Fibroblast of the conjunctiva (primary cell): ENCODE measurements around the gene RPS4Y2.

Experiments used
- DNase-seq: peaks from one replicate; pipeline ENCODE4 v3.0.0-alpha.2; 2010; ENCODE audit warnings: low read depth

RPS4Y2 gene

DNA sequence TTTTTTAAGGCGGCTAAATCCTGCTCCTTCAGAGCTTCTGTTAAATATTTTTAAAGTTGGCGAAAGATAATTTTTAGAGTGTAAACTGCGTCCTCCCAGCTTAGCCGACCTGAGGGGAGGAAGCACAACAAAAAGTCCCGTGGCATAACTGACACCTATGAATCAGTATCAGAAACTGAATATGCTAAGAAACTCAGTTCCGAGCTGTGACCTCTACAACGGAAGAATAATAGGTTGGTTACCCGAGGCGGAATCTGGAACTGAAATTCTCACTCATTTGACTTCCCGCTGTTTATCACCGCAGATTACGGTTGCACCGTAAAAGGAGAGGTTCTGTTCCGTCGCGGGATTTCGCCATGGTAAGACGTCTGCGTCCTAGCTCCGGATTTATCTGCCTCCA lies at the start of gene RPS4Y2:
TSS of gene RPS4Y2 (plus strand) at position 301 of the 400 bp plus-strand sequence. CDS start at position 357, 56 bp downstream.
- no peak for DNase-seq

- no peak for DNase-seq
These were observed 41.5 kb upstream of the RPS4Y2 start for GRCh38 chrY:20714391-20714790.

GRCh38 chrY:20726184-20726907 lies 29.6 kb upstream of the RPS4Y2 start:
- DNase-seq = no peak

DNA sequence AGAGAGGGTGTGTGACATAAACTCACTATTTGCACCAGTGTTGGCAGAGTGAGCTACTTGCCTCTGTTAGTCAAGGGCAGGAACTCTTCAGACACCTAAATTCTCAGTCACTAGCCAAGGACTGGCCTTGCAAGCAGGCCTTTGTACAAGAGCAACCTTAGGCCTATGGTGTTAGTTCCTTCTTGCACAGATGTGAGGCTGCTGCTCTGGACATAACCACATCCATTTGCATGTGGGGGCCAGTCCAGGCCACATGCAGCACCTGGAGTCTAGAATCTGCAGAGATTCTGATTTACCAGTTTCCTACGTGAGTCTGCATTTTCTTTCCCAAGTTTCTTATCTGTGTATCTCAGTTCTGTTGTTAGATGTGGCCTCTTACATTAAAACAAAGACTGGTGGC lies 20.7 kb upstream of the RPS4Y2 start:
- no peak for DNase-seq

GRCh38 chrY:20739806-20740205 lies 16.1 kb upstream of the RPS4Y2 start:
- DNase-seq = no peak

DNA sequence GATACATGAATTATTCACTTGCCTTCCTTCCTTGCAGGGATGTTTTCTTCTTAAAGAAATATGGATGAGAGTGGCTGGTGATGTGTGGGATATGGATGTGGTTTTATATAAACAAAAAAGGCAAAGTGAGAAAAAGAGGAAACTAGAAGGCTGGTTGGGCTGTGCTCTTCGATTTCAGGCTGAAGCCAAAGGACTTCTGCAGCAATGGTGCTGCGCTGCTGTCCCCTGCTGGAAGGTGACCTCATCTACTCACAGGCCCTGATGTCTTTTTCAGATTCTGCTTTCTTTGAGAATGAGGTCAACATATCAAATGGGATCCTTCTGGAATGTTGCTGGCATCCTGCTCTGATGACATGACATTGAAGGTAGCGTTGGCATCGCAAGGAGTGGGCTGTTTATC lies 15.3 kb upstream of the RPS4Y2 start:
- no peak for DNase-seq

GRCh38 chrY:20745060-20745459 lies 10.8 kb upstream of the RPS4Y2 start:
- DNase-seq = no peak

GRCh38 chrY:20746919-20747318 lies 9.0 kb upstream of the RPS4Y2 start:
- no peak for DNase-seq

DNA sequence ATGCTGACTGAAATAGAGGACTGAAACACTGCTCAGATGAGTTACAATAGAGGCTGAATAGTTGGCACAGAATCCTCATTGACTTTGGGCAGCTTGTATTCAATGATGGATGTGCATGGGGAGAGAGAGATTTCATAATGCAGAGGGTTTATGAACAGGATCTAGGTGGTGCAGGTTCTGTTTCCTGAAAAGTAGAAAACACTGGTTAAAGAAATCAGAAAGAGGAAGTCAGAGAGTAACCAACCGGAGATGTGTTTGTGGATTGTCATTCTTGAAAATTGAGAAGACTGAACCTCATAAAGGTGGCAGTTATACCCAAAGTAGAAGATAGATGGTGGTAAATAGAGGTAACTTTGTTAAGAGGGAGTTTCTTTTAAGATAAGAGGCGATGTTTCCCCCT lies 8.0 kb downstream of the RPS4Y2 start:
- no peak for DNase-seq

DNA sequence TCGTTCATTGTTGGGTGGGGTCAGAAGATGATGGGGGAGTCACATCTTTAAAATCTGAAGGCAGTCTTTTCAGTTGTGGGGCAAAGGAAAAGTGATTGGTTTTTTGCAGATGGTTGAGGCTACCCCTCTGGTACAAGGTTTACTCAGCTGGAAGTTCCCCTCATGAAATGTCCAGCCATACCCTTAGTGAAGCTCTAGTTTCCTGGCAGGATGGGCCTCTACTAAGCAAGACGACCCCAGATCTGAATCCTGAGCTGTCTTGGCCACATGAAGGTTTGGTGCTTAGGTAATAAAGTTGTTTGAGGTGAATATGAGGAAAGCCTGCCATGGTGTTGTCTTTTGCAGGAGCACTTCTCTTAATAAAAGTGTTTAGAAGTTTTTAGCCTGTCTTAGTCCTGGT lies 9.2 kb downstream of the RPS4Y2 start:
- DNase-seq = no peak

DNA sequence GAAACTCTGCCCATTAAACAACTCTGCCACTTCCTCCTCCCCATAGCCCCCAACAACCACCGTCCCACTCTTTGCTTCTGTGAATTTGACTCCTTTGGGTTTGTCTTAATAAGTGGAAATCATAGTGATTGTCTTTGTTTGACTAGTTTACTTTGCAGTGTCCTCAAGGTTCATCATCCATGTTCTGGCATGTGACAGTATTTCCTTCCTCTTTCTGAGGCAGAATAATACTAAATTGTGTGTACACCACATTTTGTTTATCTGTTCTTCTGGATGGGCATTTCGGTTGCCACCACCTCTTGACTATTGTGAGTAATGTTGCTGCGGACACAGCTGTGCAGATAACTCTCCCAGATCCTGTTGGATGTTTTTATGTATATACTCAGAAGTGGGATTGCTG lies 14.8 kb downstream of the RPS4Y2 start:
- DNase-seq = no peak

DNA sequence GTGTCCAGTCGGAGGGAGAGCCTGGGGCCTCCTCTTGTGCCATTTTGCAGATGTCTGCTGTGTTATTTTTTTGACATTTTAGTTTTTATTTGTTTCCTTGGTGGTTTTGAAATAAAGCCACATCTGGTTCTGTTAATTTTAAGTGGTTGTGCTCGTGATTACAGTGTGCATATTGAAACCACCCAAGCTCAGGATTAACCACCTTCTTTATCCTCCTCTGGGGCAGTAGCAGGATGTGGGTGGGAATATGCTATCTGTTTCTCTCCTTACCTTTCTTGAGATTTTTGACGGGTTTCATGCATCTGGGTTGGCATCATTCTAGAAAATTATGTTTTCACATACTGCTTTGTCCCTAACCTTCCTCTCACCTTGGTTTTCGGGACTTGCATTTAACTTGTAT lies 20.2 kb downstream of the RPS4Y2 start:
- no peak for DNase-seq

- no peak for DNase-seq
These were observed 24.3 kb downstream of the RPS4Y2 start for GRCh38 chrY:20780104-20780654.

DNA sequence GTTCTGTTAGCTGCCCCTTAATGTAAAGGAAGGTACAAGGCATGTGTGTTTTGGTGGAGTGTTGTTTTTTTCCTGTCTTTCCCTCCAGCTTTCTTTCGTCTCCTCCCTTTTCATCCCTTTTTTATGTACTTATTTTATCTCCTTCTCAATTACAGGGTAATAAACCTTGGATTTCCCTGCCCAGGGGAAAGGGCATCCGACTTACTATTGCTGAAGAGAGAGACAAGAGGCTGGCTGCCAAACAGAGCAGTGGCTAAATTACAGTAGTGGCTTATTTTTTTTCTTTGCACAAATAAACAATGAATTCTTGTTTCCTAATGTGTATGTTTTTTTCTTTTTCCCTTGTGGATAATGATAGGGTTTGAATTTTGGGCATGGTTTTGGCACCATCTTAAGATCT lies 24.9 kb downstream of the RPS4Y2 start:
- DNase-seq = no peak

GRCh38 chrY:20781408-20781807 lies 25.5 kb downstream of the RPS4Y2 start:
- DNase-seq = no peak

DNA sequence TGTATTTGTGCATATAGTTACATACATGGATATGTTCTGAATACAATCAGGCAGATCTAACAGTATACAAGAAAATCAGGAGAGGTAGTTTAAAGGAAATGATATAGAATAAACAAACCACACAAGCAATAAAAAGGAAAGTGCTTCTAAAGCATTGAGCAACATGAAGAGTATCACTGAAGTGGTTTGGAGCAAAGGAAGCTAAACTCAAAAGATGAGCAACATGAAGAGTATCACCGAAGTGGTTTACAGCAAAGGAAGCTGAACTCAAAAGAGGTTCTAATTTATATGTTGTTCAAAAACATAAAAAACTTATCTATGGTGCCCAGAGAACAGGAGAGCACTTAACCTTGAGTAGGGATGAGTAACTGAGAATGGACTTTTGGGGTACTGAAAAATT lies 29.1 kb downstream of the RPS4Y2 start:
- DNase-seq = no peak

DNA sequence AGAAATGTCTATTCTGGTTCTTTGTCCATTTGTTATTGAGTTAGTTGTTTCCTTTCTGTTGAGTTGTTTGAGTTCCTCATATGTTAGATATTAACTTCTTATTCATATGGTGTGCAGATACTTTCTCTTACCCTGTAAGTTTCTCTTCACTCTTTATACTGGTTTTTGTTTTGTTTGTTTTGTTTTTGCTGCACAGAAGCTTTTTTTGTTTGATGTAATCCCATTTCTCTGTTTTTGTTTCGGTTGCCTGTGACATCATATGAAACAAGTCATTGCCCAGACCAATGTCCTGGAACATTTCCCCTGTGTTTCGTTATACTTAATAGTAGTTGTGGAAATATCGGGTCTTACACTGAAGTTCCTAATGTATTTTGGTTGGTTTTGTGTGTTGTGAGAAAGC lies 31.2 kb downstream of the RPS4Y2 start:
- no peak for DNase-seq

DNA sequence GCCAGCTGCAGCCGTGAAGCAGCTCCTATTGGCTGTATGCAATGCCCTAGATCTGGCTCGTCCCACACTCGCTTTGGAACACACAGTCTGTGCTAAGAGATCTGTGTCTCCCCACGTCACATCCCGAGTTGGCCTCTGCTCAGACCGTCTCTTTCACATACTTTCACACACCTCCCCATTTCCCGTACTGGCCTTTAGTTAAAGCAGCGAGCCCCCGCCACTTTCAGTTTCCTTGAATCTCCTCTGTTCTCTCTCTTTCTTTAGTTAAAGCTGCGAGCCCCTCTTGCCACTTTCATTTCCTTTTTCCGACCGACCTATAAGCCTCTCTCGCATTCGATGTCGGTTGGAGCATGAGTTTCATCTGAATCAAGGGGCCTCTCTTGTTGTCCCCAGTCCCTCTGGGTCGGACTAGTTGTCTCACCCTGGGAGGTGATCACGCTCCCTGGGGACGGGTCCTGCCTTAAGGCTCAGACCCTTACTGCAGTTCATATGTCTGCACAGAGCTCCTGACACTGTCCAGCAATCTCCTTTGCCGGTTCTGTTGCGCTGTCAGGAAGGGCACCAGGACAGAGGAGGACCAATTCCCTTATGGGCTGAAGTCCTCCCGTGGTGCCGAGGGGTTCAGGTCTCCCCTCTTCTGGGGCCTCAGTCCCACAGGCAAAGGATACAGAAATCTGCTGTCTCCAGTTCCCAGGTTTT lies 42.6 kb downstream of the RPS4Y2 start:
- no peak for DNase-seq

DNA sequence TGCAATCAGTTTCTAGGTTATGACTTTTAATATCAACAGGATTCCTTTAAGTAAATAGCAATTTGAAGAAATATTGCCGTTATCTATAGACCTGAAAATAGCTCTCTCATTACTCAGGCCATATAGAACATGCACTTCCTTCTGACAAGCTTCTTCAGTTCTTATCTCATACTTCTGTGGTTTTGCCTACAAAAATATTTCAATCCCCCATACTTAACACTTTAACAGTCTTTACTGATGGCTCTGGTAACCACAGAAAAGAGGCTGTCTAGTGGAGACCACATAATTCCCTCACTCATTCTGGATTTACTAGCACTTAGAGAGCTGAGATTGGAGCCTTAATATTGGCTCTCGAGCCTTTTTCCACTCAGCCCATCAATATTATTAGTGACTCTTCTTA lies 46.8 kb downstream of the RPS4Y2 start:
- DNase-seq = no peak

DNA sequence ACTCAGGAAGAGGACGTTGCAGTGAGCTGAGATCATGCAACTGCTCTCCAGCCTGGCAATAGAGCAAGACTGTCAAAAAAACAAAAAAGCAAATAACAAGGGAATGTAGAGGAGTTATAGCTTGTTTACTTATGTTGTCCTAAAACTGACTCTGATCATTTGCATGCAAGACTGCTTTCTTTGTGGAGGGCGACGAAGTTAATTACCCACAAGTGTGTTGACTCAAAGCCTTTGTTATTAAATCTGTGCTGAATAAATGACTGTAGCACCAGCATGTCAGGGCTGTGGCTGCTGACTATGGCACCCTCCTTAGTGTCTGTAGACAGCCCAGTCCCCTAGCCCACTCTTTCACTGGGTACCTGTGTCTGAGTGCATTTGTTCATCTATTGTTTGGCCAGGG lies 50.3 kb downstream of the RPS4Y2 start:
- DNase-seq = no peak

DNA sequence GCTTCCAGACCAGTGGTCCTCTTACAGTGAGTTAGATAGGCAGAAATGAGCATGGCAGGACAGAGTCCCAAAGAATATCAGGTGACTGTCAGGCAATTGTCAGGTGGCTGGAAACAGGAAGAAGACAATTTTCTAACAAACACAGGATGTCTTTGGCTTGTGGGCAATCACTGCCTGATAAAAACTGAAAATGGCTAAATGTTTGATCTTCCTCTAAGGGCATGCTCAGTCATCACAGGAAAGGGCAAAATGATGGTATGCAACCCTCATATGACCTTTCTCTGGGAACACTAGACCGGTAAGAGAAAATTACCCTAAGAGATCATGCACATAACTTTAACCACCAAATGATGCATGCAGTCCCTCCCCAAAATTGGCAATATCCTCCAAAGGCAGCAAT lies 57.6 kb downstream of the RPS4Y2 start:
- no peak for DNase-seq

GRCh38 chrY:20814794-20815193 lies 58.9 kb downstream of the RPS4Y2 start:
- DNase-seq = no peak

DNA sequence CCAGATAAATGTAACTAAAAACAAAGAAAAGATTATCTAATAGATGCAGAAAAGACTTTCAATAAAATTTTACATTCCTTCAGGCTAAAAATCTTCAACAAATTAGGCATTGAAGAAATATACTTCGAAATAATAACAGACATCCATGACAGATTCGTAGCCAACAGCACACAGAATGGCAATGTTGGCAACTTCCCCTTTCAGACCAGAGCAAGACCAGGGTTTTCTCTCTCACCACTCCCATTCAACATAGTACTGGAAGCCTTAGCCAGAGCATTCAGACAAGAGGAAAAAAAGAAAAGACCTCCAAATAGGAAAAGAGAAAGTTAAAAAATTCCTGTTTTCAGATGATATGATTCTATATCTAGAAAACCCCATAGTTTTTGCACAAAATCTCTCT lies 61.2 kb downstream of the RPS4Y2 start:
- no peak for DNase-seq
